Suppressor macrophage treated with lipopolysaccharide for 1 hour (primary cell): ENCODE measurements around the gene TRIM77.
"Not testable (repeated sequence)": the region's sequence is repeated elsewhere in the genome, so short reads cannot be mapped to it uniquely, and the experiment has no call there.

Source experiments
- DNase-seq, 3 donors: peaks; one replicate each; pipeline ENCODE4 v3.0.0-alpha.2; 2020 to 2022

TRIM77 gene

DNA sequence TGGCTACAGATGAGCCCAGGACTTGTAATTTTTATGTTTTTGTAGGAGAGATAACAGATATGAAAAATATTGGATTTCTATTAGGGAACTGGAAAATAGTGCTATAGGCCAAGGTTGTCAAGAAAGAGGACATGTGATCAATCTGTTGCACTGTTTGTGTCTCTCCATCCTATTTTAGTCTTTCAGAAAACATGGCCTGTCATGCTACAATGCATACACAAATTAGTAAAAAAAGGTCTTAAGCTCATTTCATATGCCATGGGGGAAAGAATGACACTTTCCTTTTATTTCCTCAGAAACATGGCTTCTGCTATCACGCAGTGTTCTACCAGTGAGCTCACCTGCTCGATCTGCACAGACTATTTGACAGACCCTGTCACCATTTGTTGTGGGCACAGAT is at the start of gene TRIM77:
Gene TRIM77 (plus strand): TSS at position 301 of the 400 bp plus-strand sequence. CDS start 0 bp downstream, at position 301.
- DNase-seq = not testable (repeated sequence)

- DNase-seq = no peak
Observed at GRCh38 chr11:89667001-89667400, 43.1 kb upstream of the TRIM77 start.

- not testable (repeated sequence) for DNase-seq
Observed at GRCh38 chr11:89668158-89668557, 41.9 kb upstream of the TRIM77 start.

- not testable (repeated sequence) for DNase-seq
Observed at GRCh38 chr11:89669586-89669985, 40.5 kb upstream of the TRIM77 start.

GRCh38 chr11:89669993-89670669 is 40.0 kb upstream of the TRIM77 start:
- not testable (repeated sequence) for DNase-seq

GRCh38 chr11:89672547-89672946 is 37.6 kb upstream of the TRIM77 start:
- DNase-seq = not testable (repeated sequence)

DNA sequence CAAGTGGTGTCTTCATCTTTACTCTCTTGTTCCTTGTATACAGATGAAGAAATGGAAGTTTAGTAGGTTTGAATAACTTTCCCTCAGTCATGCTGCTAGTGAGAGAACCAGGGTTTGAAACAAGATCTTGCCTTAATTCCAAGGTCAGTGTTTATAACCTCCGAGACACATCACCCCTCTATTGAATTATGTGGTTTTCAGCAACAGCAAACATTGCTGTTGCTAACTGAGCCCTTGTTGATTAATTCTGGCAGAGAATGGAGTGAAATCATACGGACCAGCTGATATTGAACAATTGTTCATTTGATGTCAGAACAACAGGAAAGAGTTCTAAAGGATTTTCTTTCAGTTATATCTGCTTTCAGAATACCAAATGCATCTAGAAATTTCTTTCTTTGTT is 36.7 kb upstream of the TRIM77 start:
- DNase-seq = not testable (repeated sequence)

GRCh38 chr11:89675383-89675782 is 34.7 kb upstream of the TRIM77 start:
- DNase-seq = not testable (repeated sequence)

DNA sequence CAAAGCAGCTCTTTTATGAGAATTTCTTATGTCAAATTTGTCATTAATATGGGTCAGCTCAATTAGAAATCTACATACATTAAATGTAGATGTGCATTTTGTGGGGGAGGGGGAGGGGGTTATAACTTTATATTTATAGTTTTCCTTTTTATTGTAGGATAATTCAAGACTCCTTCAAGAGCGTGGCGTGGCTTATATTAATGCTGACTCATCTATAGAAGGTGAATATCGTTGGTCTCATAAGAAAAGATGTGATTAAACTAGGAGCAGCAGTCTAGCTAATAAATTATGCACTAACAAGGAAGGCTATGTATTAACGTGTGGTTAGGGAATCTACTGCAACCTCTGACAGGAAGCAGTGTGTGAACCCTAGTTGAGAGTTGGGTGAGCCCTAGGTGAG is 34.2 kb upstream of the TRIM77 start:
- not testable (repeated sequence) for DNase-seq

DNA sequence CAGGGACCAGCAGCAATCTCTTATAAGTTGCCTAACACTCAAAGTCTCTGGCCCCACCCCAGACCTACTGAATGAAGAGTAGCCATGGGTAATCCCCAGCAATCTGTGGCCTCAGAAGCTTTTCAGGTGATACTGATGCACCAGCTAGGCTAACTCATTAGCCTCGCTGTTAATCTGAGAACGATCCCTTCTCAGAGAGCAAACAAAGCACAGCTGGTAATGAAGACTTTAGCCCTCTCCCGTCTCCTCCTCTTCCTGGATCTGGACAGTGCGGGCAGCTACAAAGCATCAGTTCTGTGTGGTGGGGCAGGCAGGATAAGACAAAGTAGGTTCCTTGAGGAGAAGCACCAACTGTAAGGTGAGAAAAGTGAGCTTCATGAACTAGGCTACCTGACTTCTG is 3.0 kb upstream of the TRIM77 start:
- DNase-seq = not testable (repeated sequence)

DNA sequence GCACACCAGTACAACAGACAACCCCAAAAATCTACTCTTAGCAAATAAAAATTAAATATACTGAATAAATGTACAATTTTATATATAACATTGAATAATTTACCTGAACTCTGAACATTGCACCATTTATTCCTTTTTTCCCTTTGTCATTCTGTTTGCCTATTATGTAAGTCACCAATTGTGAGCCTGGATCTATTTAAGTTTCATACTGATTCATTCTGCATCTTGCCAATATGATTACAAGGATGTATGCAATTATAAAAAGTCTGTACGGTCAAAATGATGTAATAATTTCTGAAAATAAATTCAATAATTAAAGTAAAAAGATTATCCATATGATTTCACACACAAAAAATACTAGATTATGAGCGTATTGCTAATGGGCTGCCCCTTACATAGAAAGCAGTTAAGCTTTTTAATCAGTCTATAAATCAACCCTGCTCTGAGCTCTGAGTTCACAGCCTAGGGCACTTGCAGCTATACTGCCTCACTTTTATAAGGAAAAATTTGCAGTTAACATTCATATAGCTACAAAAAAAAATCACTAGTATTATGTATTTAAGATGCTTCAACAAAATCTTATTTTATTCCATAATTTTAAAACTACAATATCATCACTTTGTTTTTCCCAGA is 14.9 kb downstream of the TRIM77 start:
- not testable (repeated sequence) for DNase-seq

GRCh38 chr11:89730215-89730614 is 20.1 kb downstream of the TRIM77 start:
- not testable (repeated sequence) for DNase-seq

GRCh38 chr11:89736566-89736965 is 26.5 kb downstream of the TRIM77 start:
- no peak for DNase-seq

GRCh38 chr11:89737116-89737515 is 27.0 kb downstream of the TRIM77 start:
- no peak for DNase-seq

DNA sequence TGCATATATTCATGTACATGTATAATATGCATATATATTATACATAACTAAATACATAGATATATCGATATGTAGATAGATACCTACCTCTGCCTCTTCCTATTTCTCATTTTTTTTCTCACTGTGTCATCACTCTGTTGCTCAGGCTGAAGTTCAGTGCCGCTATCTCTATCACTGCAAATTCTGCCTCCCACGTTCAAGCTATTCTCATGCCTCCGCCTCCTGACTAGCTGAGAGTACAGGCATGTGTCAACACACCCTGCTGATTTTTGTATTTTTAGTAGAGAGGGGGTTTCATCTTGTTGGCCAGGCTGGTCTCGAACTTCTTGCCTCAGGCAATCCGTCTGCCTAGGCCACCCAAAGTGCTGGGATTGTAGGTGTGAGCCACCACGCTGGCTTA is 31.3 kb downstream of the TRIM77 start:
- not testable (repeated sequence) for DNase-seq

GRCh38 chr11:89744158-89744557 is 34.1 kb downstream of the TRIM77 start:
- not testable (repeated sequence) for DNase-seq

DNA sequence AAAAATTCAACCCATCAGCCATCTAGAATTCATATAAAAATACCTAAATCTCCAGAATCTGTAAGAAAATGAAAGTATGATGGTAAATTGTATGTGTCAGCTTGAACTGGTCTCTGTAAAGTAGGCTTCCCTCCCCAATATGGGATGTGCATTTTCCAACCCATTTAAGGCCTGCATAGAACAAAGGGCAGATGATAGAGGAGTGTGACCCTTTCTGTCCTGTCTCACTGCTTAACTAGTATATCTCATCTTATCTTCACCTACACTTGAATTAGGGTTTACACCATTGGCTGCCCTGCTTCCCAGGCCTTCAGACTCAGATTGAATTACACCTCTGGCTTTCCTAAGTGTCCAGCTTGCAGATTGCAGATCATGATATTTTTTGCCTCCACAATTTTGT is 40.7 kb downstream of the TRIM77 start:
- DNase-seq = not testable (repeated sequence)
